Retina (tissue), 1 donor: ENCODE data around the gene ECHDC3.
"Not testable (repeated sequence)": the region's sequence is repeated elsewhere in the genome, so short reads cannot be mapped to it uniquely, and the experiment has no call there.

Experiments used
- DNase-seq: peaks from one replicate; pipeline ENCODE4 v3.0.0-alpha.2; 2016

The ECHDC3 gene

GRCh38 chr10:11716686-11717085 is 25.5 kb upstream of the ECHDC3 start:
- no peak for DNase-seq

DNA sequence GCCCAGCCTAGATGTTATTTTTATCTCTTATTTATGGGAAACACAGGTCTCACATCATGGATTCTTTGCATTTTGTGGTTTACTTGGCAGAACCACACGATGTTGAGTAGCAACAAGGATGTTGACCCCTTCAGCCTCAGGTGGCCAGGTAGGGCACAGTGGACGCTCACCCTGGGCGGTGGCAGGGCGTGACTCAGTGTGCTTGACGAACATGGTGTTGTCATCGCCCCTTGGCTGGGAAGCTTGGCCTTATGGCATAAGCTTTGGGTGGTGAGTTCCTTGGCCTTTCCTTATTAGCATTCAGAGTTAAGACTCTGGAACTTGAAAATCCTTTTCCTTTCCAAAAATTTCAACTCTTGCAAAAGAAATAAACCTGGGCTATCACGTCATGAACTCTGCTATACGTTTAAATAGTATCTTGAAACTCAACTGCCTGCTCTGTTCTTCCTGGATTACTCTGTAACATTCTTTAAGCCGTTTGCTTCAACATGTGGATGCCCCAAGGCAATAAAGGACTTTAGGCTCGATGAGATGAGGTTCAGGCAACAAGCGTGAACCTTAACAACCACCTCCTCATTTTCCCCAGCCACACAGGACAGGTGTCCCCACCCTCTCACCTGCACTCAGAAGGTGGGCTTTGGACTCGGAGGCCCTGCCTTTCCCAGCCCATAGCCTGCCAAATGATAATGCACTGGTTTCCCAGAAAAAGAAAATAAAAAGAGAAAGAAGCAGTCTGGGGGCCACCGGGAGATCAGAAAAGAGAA is 22.5 kb upstream of the ECHDC3 start:
- DNase-seq: no peak

DNA sequence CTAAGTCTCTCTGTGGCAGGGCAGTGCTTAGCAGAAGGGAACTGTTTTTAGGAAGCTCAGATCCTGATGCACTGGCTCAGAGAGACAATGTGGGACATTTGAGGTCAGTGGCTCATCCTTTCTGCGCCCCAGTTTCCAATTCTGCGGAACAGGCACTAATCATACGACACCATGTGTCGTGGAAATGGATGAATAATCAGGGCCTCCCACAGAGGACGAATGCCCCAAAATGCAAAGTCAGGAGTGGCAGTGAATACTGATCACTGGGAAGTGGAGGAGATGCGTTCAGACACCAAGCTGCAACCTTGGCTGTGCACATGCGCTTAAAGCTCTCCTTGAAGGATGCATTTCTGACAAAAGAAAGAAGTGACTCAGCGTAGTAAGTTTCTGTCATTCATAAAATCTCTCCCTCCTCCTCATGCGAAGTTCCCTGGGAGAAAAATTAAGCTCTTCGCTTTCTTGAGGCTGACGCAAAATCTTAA is 21.9 kb upstream of the ECHDC3 start:
- no peak for DNase-seq

GRCh38 chr10:11721806-11722205 is 20.4 kb upstream of the ECHDC3 start:
- no peak for DNase-seq

GRCh38 chr10:11723359-11723758 is 18.8 kb upstream of the ECHDC3 start:
- no peak for DNase-seq

DNA sequence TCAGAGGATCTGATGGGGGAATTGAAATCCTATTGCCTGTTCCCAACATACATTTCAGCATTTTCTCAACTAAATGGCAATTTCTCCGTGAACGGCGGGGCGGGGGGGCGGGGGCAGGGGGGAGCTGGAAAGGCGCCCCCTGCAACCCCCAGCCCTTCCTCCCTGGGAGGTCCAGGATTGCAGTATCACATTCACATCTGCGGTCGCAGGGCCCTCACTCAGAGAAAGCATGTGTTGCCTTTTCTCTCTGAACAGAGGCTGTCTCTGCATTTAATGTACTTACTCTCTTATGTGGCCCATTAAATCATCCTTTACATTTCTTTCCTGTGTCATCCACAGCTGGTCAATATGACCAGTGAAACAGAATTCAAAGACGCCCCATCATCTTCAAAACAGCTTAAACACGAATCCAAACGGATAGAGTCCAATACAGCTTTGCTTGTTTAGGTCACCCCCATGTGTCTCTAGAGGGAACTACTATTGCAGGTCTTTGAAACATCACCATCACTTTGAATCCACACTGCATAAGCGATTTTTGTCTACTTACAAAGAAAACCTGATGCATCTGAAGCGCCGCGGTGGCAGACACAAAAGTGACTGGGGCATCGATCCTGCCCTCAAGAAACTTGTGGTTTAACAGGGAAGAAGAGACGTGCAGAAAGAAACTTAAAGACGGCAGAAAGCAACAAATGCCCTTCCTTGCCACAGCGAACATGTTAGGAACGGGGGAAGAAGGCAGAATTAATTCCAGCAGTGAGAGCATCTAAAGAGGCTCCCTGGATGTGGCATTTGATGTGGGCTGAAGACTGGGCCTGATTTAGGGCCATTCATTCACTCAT is 17.0 kb upstream of the ECHDC3 start:
- DNase-seq: no peak

DNA sequence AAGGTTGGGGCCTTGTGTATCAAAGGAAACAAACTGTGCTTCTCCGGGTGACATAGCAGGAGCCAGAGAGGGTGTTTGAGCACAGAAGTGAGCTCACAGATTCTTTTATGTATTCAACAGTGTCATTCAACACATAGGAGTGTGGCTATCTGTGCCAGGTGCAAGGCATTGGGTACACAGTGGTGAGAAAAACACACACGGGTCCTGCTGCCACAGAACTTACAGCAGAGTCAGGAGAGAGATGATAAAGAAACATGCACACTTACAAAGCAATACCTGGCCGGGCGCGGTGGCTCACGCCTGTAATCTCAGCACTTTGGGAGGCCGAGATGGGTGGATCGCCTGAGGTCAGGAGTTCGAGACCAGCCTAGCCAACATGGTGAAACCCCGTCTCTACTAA is 16.3 kb upstream of the ECHDC3 start:
- no peak for DNase-seq

DNA sequence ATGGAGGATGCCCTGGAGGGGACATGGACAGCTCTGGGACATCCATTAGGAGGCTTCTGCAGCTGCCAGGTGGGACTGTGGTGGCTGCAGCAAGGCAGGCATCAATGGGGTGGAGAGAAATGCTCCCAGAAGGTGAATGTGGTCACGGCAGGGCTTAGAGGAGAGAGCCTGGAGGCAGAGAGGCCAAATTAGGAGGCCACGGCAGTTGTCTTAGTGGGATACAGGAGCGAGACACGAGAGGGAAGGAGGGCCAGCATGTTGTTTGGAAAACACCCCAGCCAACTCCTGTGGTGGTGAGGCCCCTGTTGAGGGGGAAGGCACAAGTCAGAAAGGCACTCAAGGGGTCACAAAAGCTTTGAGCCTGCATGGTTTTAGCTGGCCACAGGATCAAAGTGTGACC is 14.6 kb upstream of the ECHDC3 start:
- DNase-seq: no peak

DNA sequence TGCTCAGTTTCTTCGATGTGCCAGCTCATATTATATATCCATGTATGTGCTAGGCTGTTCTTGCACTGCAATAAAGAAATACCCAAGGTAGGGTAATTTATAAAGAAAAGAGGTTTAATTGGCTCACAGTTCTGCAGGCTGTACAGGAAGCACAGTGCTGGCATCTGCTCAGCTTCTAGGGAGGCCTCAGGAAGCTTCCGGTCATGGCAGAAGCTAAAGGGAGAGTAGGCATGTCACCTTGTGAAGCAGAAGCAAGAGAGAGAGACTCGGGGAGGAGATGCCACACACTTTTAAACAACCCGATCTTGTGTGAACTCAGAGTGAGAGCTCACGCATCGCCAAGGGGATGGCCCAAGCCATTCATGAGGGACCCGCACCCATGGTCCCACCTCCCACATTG is 13.8 kb upstream of the ECHDC3 start:
- DNase-seq: no peak

GRCh38 chr10:11729790-11730315 is 12.3 kb upstream of the ECHDC3 start:
- DNase-seq: no peak

- DNase-seq: no peak
These were observed 11.4 kb upstream of the ECHDC3 start for GRCh38 chr10:11730779-11731178.

DNA sequence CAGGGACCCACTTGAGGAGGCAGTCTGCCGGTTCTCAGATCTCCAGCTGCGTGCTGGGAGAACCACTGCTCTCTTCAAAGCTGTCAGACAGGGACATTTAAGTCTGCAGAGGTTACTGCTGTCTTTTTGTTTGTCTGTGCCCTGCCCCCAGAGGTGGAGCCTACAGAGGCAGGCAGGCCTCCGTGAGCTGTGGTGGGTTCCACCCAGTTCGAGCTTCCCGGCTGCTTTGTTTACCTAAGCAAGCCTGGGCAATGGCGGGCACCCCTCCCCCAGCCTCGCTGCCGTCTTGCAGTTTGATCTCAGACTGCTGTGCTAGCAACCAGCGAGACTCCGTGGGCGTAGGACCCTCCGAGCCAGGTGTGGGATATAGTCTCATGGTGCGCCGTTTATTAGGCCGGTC is 5.4 kb upstream of the ECHDC3 start:
- not testable (repeated sequence) for DNase-seq

DNA sequence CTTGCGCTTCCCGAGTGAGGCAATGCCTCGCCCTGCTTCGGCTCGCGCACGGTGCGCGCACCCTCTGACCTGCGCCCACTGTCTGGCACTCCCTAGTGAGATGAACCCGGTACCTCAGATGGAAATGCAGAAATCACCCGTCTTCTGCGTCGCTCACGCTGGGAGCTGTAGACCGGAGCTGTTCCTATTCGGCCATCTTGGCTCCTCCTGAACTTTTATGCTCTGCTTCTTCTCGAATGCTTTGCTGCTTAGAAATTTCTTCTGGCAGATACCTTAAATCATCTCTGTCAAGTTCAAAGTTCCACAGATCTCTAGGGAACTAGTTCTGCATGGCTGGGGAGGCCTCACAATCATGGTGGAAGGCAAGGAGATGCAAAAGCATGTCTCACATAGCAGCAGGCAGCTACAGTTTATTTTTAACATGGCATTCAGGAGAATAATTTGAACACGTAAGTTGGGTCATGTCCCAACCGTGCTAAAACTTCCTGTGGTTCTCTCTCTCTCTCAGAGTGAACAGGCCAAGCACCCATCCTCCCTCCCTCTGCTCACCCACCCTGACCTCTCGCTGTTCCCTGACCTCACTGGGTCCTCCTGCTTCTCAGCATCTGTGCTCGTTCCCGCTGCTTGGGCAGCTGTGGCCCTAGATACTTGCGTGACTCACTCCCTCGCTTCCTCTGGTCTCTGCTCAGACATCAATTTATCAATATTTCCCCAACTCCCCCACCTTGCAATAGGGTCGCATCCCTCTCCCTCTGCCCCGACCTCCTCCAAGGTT is 4.7 kb upstream of the ECHDC3 start:
- not testable (repeated sequence) for DNase-seq

DNA sequence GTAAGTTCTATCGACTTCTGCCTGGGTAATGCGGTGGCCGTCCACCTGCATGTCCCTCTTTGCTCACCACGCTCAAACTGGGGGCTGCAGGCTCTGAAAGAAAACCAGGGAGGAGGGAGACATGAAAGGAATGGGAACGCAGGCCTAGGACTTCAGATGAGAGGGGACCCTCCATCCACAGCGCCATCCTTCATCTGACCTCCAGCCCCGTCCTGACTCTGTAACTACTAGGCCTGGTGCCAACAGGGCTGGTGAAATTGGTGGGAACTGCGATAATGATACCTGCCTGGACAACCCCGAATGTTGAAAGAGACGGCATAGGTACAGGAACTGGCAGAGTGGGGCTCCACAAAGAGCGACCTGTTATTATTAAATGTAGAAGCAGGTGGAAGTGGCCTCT is 1.3 kb upstream of the ECHDC3 start:
- no peak for DNase-seq

DNA sequence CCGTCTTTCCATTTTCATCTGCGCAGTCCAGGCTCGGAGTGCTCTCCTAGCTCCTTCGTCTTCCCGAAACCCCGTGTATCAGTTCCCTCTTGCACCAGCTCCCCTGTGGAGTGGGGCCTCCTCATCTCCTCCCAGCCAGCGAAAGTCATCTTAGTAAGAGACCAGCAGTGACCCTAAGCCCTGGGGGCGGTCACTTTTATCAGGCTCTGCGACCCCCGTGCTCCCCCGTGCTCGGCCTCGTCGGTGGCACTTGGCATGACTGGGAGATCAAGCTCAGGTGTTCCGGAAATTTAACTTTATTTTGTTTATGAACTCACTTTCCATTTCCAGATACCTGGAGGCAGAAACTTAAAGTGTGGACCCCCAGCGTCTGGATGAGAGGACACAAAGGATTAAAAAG is 574 bp upstream of the ECHDC3 start:
- no peak for DNase-seq

DNA sequence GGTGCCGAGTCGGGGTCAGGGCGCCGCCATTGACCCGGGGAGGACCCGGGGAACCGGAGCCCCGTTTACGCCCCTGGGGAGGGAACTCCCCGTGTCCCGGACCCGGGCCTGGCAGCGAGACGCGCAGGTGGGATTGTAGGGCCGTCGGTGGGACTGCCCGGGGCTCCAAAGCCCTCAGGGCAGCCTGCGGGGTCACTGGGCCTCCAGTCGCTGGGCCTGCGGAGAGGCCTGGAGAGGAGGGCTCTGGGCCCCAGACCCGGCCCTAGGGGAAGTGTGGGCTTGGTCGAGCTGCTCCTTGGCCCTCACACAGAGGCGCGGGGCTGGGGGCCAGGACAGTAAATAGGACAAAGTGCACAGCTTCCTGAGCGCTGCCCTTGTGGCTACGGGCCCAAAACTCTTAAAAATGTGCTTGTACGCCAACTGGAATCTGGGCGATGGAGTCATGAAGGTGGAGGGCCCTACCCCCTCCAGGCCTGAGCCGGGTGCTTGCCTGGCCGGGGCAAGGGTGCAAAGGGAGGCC is 657 bp downstream of the ECHDC3 start:
- peak; percentile 48 for DNase-seq

DNA sequence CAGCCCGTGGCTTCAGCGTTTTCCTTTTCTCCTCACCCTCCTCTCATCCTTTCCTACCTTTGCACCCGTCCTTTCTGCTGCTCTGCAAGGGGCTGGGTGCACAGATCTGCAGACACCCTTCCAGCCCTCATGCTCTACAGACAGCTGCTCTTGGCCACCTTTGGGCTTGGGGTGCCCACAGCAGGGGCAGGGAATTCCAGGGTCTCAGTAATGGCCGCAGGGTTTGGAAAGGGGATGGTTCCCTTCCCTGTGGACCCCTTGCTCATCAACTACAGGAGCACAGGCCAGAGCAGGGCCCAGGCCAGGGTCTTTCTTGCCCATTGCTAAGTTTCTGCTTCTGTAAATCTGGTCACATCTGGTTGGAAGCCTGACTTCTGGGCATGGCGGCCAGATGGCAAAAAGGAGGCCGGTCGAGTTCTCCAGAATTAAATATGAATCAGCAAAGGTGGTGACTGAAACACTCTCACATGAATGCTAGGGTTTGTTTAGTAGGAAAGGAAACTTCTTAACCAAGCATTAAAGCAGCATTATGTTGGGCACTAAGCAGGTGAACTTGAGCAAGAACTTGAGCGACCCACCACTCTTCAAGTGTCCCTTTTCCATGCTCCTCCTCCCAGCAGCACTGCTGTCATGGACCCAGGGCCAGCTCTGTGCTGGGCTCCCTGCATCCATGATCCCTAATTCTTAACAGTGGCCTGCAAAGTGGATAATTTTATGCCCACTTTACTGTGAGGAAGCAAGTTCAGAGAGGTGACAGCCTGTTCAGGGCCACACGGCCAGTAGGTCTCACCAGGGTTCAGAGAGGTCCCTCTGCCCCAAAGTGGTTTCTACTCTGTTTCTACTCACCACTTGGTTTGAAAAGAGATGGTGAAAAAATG is 1.5 kb downstream of the ECHDC3 start:
- DNase-seq: no peak

DNA sequence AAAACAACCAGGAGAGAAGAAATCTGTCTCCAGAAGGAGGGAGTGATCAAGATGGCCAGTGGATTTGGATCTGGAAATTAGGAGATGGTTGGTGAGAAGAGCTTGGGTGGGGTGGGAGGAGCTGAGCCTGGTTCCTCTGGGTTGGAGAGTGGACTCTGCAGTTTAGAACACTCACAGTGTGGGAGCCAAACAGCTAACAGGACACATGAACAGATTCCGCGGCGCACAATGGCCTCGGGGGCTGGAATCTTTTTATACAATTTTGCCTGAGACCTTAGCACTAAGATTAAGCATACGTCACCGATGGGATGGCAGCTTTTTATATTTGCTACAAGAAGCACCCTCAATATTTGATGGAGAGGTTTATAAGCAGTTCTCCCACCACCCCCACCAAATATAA is 2.9 kb downstream of the ECHDC3 start:
- DNase-seq: no peak

- DNase-seq: no peak
These were observed 4.8 kb downstream of the ECHDC3 start for GRCh38 chr10:11746883-11747539.

GRCh38 chr10:11748866-11749265 is 6.7 kb downstream of the ECHDC3 start:
- no peak for DNase-seq

DNA sequence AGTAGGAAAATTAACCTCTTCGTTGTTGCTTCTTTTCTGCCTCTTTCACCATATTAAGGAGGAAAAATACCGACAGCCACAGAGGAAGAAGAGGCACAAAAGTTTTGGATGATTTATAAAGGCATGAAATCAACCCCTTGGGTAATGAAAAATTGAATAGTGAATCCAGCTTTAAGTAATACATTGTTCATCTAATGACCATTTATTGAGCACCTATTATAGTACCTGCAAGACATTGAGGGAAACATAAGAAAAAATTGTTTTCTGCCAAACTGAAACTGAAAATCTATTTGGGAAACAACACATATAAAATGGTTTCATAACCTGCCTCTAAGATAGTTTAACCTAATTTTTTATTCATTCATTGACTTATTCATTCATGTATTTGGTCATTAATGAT is 8.2 kb downstream of the ECHDC3 start:
- DNase-seq: no peak
